H9 (cell line): ENCODE results near the gene ANO3. TPM values are rescaled to one million over a fixed set of nuclear protein-coding genes. Genes with fewer than 3 reads are reported as not detected.

Experiments
- DNase-seq: peaks from one replicate; pipeline ENCODE4 v3.0.0-alpha.2; 2017
- H2AFZ ChIP-seq: one replicate; pipeline ENCODE4 v1.6.1; 2013; ENCODE audit warnings: mild to moderate bottlenecking, low read length, control low read depth, moderate library complexity
- H2AK5ac ChIP-seq: 2 replicates; pipeline ENCODE4 v1.6.1; 2013; ENCODE audit warnings: low read length, control low read depth, mixed read lengths; ENCODE audit not compliant: insufficient read length
- H2BK120ac ChIP-seq: one replicate; pipeline ENCODE4 v1.6.1; 2013; ENCODE audit warnings: low read depth, mild to moderate bottlenecking, low read length, control low read depth, inconsistent platforms; ENCODE audit not compliant: poor library complexity, severe bottlenecking
- H2BK12ac ChIP-seq: 2 replicates; pipeline ENCODE4 v1.6.1; 2013; ENCODE audit warnings: low read length, control low read depth, mixed read lengths, low read depth; ENCODE audit not compliant: insufficient read length
- H2BK15ac ChIP-seq: 2 replicates; pipeline ENCODE4 v1.6.1; 2013; ENCODE audit warnings: low read depth, low read length, control low read depth
- H2BK20ac ChIP-seq: one replicate; pipeline ENCODE4 v1.6.1; 2013; ENCODE audit warnings: low read depth, mild to moderate bottlenecking, low read length, control low read depth, inconsistent platforms; ENCODE audit not compliant: poor library complexity, severe bottlenecking
- H2BK5ac ChIP-seq: 2 replicates; pipeline ENCODE4 v1.6.1; 2013; ENCODE audit warnings: low read length, control low read depth, mixed read lengths; ENCODE audit not compliant: insufficient read length
- H3K14ac ChIP-seq: 2 replicates; pipeline ENCODE4 v1.6.1; 2013; ENCODE audit warnings: low read length, control low read depth; ENCODE audit not compliant: insufficient read depth
- H3K18ac ChIP-seq: 2 replicates; pipeline ENCODE4 v1.6.1; 2013; ENCODE audit warnings: low read depth, mild to moderate bottlenecking, mixed read lengths, low read length, control low read depth; ENCODE audit not compliant: insufficient read length
- H3K23ac ChIP-seq: 2 replicates; pipeline ENCODE4 v1.6.1; 2013; ENCODE audit warnings: low read length, control low read depth, mixed read lengths, low read depth; ENCODE audit not compliant: insufficient read length
- H3K23me2 ChIP-seq: 2 replicates; pipeline ENCODE4 v1.6.1; 2013; ENCODE audit warnings: low read depth, mild to moderate bottlenecking, mixed read lengths, low read length, control low read depth; ENCODE audit not compliant: insufficient read length, poor library complexity, severe bottlenecking
- H3K27ac ChIP-seq: 2 replicates; pipeline ENCODE4 v1.5.1; 2013; ENCODE audit warnings: low read length, control low read depth, mixed read lengths, low read depth; ENCODE audit not compliant: insufficient read length
- H3K27me3 ChIP-seq: 2 replicates; pipeline ENCODE4 v1.6.1; 2013; ENCODE audit warnings: low read length, control low read depth, inconsistent platforms; ENCODE audit not compliant: insufficient read depth
- H3K4ac ChIP-seq: 2 replicates; pipeline ENCODE4 v1.6.1; 2013; ENCODE audit warnings: low read depth, mild to moderate bottlenecking, control low read depth, inconsistent platforms, low read length, moderate library complexity
- H3K4me1 ChIP-seq: 2 replicates; pipeline ENCODE4 v1.6.1; 2013; ENCODE audit warnings: low read length, control low read depth, inconsistent platforms; ENCODE audit not compliant: insufficient read depth
- H3K4me2 ChIP-seq: 2 replicates; pipeline ENCODE4 v1.6.1; 2013; ENCODE audit warnings: low read length, control low read depth, mixed read lengths; ENCODE audit not compliant: insufficient read length, insufficient read depth
- H3K56ac ChIP-seq: 2 replicates; pipeline ENCODE4 v1.6.1; 2013; ENCODE audit warnings: low read depth, mild to moderate bottlenecking, mixed read lengths, low read length, control low read depth; ENCODE audit not compliant: insufficient read length
- H3K79me1 ChIP-seq: 2 replicates; pipeline ENCODE4 v1.6.1; 2013; ENCODE audit warnings: low read depth, mild to moderate bottlenecking, moderate library complexity, low read length, control low read depth, inconsistent platforms; ENCODE audit not compliant: insufficient read depth, poor library complexity, severe bottlenecking
- H3K79me2 ChIP-seq: 2 replicates; pipeline ENCODE4 v1.6.1; 2013; ENCODE audit warnings: low read length, control low read depth, inconsistent platforms; ENCODE audit not compliant: insufficient read depth
- H3K9ac ChIP-seq: 2 replicates; pipeline ENCODE4 v1.6.1; 2013; ENCODE audit warnings: low read length, control low read depth, mixed read lengths; ENCODE audit not compliant: insufficient read length; ENCODE audit errors: extremely low read depth
- H3K9me3 ChIP-seq: one replicate; pipeline ENCODE4 v1.6.1; 2013; ENCODE audit warnings: low read depth, low read length, inconsistent platforms; ENCODE audit not compliant: control insufficient read depth
- H3T11ph ChIP-seq: one replicate; pipeline ENCODE4 v1.6.1; 2013; ENCODE audit warnings: mild to moderate bottlenecking, low read length, control low read depth, inconsistent platforms
- H4K20me1 ChIP-seq: one replicate; pipeline ENCODE4 v1.6.1; 2013; ENCODE audit not compliant: control insufficient read depth, insufficient read length, insufficient read depth
- H4K5ac ChIP-seq: 2 replicates; pipeline ENCODE4 v1.6.1; 2013; ENCODE audit warnings: low read depth, mild to moderate bottlenecking, mixed read lengths, low read length, control low read depth; ENCODE audit not compliant: insufficient read length
- H4K8ac ChIP-seq: replicated peaks from 2 replicates; pipeline ENCODE4 v1.6.1; 2013; ENCODE audit warnings: low read length, control low read depth, mixed read lengths, low read depth; ENCODE audit not compliant: insufficient read length
- H4K91ac ChIP-seq: 2 replicates; pipeline ENCODE4 v1.6.1; 2013; ENCODE audit warnings: low read depth, mild to moderate bottlenecking, moderate library complexity, mixed read lengths, low read length, control low read depth; ENCODE audit not compliant: insufficient read length
- H3K27ac Mint-ChIP-seq, 3 experiments: 2 replicates in 2 of 3; 3 replicates in 1 of 3; pipeline ENCODE4 v1.8.0; 2020 to 2021; ENCODE audit warnings: mixed read lengths in 3 of 3, mild to moderate bottlenecking in 1 of 3, moderate library complexity in 1 of 3
- H3K27me3 Mint-ChIP-seq: 2 replicates; pipeline ENCODE4 v1.8.0; 2021; ENCODE audit warnings: low read depth, mild to moderate bottlenecking, moderate library complexity, mixed read lengths
- H3K36me3 Mint-ChIP-seq, 3 experiments: 2 replicates in 2 of 3; 3 replicates in 1 of 3; pipeline ENCODE4 v1.8.0; 2020 to 2021; ENCODE audit warnings: low read depth in 3 of 3, mixed read lengths in 3 of 3; ENCODE audit not compliant: insufficient read depth in 1 of 3
- H3K4me1 Mint-ChIP-seq, 2 experiments: 2 replicates each; pipeline ENCODE4 v1.8.0; 2020; ENCODE audit warnings: mixed read lengths in 2 of 2
- H3K4me3 Mint-ChIP-seq, 2 experiments: 2 replicates in 1 of 2; 3 replicates in 1 of 2; pipeline ENCODE4 v1.8.0; 2020 to 2021; ENCODE audit warnings: mild to moderate bottlenecking in 2 of 2, mixed read lengths in 2 of 2, moderate library complexity in 1 of 2
- H3K9me3 Mint-ChIP-seq, 2 experiments: 2 replicates in 1 of 2; 3 replicates in 1 of 2; pipeline ENCODE4 v1.8.0; 2020; ENCODE audit warnings: mild to moderate bottlenecking in 2 of 2, mixed read lengths in 2 of 2, moderate library complexity in 1 of 2
- CTCF ChIP-seq: fragments of 200-600 bp; sonication (generic); conservative IDR thresholded peaks from 3 replicates; pipeline ENCODE4 v1.8.0; 2021; ENCODE audit warnings: antibody characterized with exemption, mild to moderate bottlenecking
- WGBS: extraction: QIAGEN DNeasy Blood & Tissue Kit; methylation state at CpG from one replicate; pipeline ENCODE4 v1.1.7; 2013; ENCODE audit warnings: missing lambda C conversion rate, low lambda C conversion rate, mixed read lengths; ENCODE audit not compliant: insufficient read length; ENCODE audit errors: extremely low coverage; 5-methylcytosine and 5-hydroxymethylcytosine counted together
- total RNA-seq: library from RNA; stranded (reverse); gene quantifications from 2 replicates; pipeline ENCODE4 v1.2.1, GENCODE V29; 2021

The ANO3 gene
- total RNA-seq, 1 experiment from 2014 or later: not detected

GRCh38 chr11:26607725-26608506 lies 276.0 kb downstream of the ANO3 start:
- H2BK120ac ChIP-seq: no peak overlapping the region
- peaks cover 0 to 16% (median 8%) of the 10 kb centered on the region in 3 experiments; a peak in 4 of 7 replicates for H3K36me3 Mint-ChIP-seq
- H4K91ac ChIP-seq: no peak overlapping the region
- no peak overlapping the region for H3K4me3 Mint-ChIP-seq
- H3K56ac ChIP-seq: no peak overlapping the region
- H3K79me2 ChIP-seq: no peaks in the 10 kb centered on the region
- no peak overlapping the region for H2BK5ac ChIP-seq
- no peak overlapping the region for H3K4me2 ChIP-seq
- H3K9me3 Mint-ChIP-seq: peaks cover 17 to 19% of the 10 kb centered on the region in 2 experiments; a peak in 4 of 5 replicates
- H2AK5ac ChIP-seq: no peak overlapping the region
- H3K79me1 ChIP-seq: no peaks in the 10 kb centered on the region
- WGBS: no CpG with 5 or more reads among the region's 7 CpGs
- H2BK20ac ChIP-seq: no peak overlapping the region
- H3K4me1 Mint-ChIP-seq: peaks cover 7 to 11% of the 10 kb centered on the region in 2 experiments; a peak in 3 of 4 replicates
- no peak overlapping the region for H3K18ac ChIP-seq
- H3K4ac ChIP-seq: no peak overlapping the region
- no peaks in the 10 kb centered on the region for H3K27me3 Mint-ChIP-seq
- no peak overlapping the region for H3K27ac ChIP-seq
- no peak for TF ChIP-seq CTCF
- no peaks in the 10 kb centered on the region for H3K9me3 ChIP-seq
- no peaks in the 10 kb centered on the region for H4K20me1 ChIP-seq
- no peak for DNase-seq
- no peaks in the 10 kb centered on the region for H3K4me1 ChIP-seq
- H2BK15ac ChIP-seq: no peak overlapping the region
- H3T11ph ChIP-seq: no peak overlapping the region
- H3K14ac ChIP-seq: no peak overlapping the region
- H3K27me3 ChIP-seq: no peaks in the 10 kb centered on the region
- H3K23ac ChIP-seq: no peak overlapping the region
- H3K23me2 ChIP-seq: no peaks in the 10 kb centered on the region
- H4K8ac ChIP-seq: no peak overlapping the region
- no peak overlapping the region for H3K9ac ChIP-seq
- H2BK12ac ChIP-seq: no peak overlapping the region
- H3K27ac Mint-ChIP-seq: no peak overlapping the region; a peak in 1 of 7 replicates
- no peak overlapping the region for H4K5ac ChIP-seq
- no peak overlapping the region for H2AFZ ChIP-seq
